Gastrocnemius medialis (tissue), 4 donors: ENCODE measurements around the gene SGO2. TPM values are rescaled to one million over a fixed set of nuclear protein-coding genes. Genes with fewer than 3 reads are reported as not detected.

Source experiments
- ATAC-seq, 2 donors: fragments of 150-250 bp; one replicate each; pipeline ENCODE4 v1.9.1; 2016
- DNase-seq, 2 donors: peaks; one replicate each; pipeline ENCODE4 v3.0.0-alpha.2; 2019
- H3K27ac ChIP-seq, 4 donors: fragments of 200-600 bp; sonication (generic); 1 replicate in 1 of 4; 2 replicates in 3 of 4; pipeline ENCODE4 v1.5.1; 2016 to 2018; ENCODE audit warnings: mild to moderate bottlenecking in 2 of 4, moderate library complexity in 1 of 4
- H3K27me3 ChIP-seq, 3 donors: fragments of 200-600 bp; sonication (generic) in 2 of 3; 1 replicate in 1 of 3; 2 replicates in 2 of 3; pipeline versions ENCODE4 v1.5.1 to v1.6.0; 2016 to 2019; ENCODE audit warnings: mild to moderate bottlenecking in 1 of 3, moderate library complexity in 1 of 3
- H3K36me3 ChIP-seq, 2 donors: fragments of 200-600 bp; sonication (generic) in 1 of 2; one replicate each; pipeline ENCODE4 v1.5.1; 2017 to 2018
- H3K4me1 ChIP-seq, 2 donors: fragments of 200-600 bp; sonication (generic) in 1 of 2; one replicate each; pipeline ENCODE4 v1.5.1; 2016 to 2017; ENCODE audit warnings: mild to moderate bottlenecking in 2 of 2
- H3K4me3 ChIP-seq, 4 donors: fragments of 200-600 bp; sonication (generic) in 3 of 4; 1 replicate in 1 of 4; 2 replicates in 3 of 4; pipeline ENCODE4 v1.5.1; 2016 to 2019; ENCODE audit warnings: mild to moderate bottlenecking in 2 of 4
- H3K9me3 ChIP-seq, 3 donors: fragments of 200-600 bp; sonication (generic) in 2 of 3; 1 replicate in 1 of 3; 2 replicates in 2 of 3; pipeline ENCODE4 v1.5.1; 2016 to 2019
- POLR2A ChIP-seq, 2 donors: fragments of 450-650 bp; IDR thresholded peaks; one replicate each; pipeline ENCODE4 v1.6.1; 2017; ENCODE audit warnings: antibody characterized with exemption in 2 of 2, mild to moderate bottlenecking in 2 of 2, moderate library complexity in 2 of 2
- in situ Hi-C, 4 donors: fragments of 200-750 bp; cut with MboI; loops; one replicate each; pipeline versions ENCODE4 v1.15.0 to v1.8.0; 2017; ENCODE audit warnings: low sequenced_read_pairs in 4 of 4
- intact Hi-C: fragments of 100-400 bp; cut with DNase I; formaldehyde crosslinking; loops from one replicate; pipeline ENCODE4 v1.15.1; 2023; ENCODE audit warnings: low total_unique reads
- total RNA-seq, 4 donors: library from RNA; depleted of rRNA; stranded (reverse); fragments of >200 nt; gene quantifications; one replicate each; pipeline versions ENCODE4 v1.1.0 to v1.2.3, GENCODE V29; 2016
- TF ChIP-seq, protein P1 (sequence below), 5 experiments: fragments of 450-650 bp in 3 of 5; fragments of 200-600 bp in 2 of 5; sonication (generic) in 2 of 5; IDR thresholded peaks in 4 of 5; conservative IDR thresholded peaks in 1 of 5; 1 replicate in 4 of 5; 2 replicates in 1 of 5; pipeline ENCODE4 v1.5.1; 2016 to 2019; ENCODE audit warnings: antibody characterized with exemption in 5 of 5, mild to moderate bottlenecking in 3 of 5, moderate library complexity in 3 of 5

The SGO2 gene
- total RNA-seq, 4 donors from 2014 or later = 0.61 to 2.6 (median 0.70) TPM

DNA sequence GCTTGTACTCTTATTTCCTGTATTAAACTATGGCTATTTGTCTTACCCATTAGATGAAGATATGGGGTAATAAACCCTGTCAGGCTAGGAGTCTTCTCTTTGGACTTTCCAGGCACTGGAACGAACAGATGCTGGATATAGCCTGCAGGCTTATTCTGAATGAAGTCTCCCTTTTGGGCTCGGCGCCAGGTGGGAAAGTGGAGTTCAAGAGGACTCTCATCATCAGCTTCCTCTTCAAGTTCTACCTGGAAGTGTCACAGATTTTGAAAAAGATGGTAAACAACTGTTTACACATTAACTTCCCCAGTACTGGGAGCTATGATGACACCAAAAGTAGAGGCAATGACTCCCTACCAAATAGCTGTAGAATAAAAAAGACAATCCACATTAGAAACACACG lies 87.7 kb downstream of the SGO2 start:
- Histone ChIP-seq H3K9me3 (no peaks in the 10 kb centered on the region), H3K4me1 (no peaks in the 10 kb centered on the region), H3K27ac (no peak overlapping the region), H3K27me3 (no peaks in the 10 kb centered on the region), H3K36me3 (no peaks in the 10 kb centered on the region), H3K4me3 (no peak overlapping the region)
- intact Hi-C loops (no loop called here), in situ Hi-C loops (no loop called here)
- TF ChIP-seq POLR2A (IDR thresholded peaks at IDR 0.05) = no peak
- TF ChIP-seq, protein P1, sequence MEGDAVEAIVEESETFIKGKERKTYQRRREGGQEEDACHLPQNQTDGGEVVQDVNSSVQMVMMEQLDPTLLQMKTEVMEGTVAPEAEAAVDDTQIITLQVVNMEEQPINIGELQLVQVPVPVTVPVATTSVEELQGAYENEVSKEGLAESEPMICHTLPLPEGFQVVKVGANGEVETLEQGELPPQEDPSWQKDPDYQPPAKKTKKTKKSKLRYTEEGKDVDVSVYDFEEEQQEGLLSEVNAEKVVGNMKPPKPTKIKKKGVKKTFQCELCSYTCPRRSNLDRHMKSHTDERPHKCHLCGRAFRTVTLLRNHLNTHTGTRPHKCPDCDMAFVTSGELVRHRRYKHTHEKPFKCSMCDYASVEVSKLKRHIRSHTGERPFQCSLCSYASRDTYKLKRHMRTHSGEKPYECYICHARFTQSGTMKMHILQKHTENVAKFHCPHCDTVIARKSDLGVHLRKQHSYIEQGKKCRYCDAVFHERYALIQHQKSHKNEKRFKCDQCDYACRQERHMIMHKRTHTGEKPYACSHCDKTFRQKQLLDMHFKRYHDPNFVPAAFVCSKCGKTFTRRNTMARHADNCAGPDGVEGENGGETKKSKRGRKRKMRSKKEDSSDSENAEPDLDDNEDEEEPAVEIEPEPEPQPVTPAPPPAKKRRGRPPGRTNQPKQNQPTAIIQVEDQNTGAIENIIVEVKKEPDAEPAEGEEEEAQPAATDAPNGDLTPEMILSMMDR (IDR thresholded peaks at IDR 0.05 in 4 of 5, conservative IDR thresholded peaks at IDR 0.05 in 1 of 5) = no peak
- ATAC-seq (no peak), DNase-seq (no peak)

DNA sequence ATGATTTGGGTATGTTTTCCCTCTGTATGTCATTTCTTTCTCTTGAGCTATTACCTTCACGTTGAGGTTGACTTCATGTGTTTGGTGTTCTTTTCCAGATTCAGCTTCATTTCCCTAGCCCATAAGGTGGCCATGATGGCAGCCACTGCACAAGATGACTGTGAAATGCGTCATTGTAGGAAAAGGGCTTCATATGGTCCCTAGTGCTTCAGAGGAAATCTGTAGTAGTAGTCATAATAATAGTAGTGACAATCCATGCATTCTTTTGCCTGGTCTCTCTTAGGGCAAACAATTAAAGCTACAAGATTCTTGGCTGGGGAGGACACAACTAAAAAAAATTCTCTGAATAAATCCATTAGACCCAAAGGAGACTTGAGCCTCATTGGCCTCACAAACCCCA lies 88.2 kb downstream of the SGO2 start:
- in situ Hi-C loops = no loop called here
- intact Hi-C loops = no loop called here
- Histone ChIP-seq H3K27ac (no peak overlapping the region), H3K4me3 (no peak overlapping the region), H3K27me3 (no peaks in the 10 kb centered on the region), H3K4me1 (no peaks in the 10 kb centered on the region), H3K9me3 (no peaks in the 10 kb centered on the region), H3K36me3 (no peaks in the 10 kb centered on the region)
- ATAC-seq (no peak), DNase-seq (no peak)
- TF ChIP-seq, protein P1 (IDR thresholded peaks at IDR 0.05 in 4 of 5, conservative IDR thresholded peaks at IDR 0.05 in 1 of 5) = no peak
- no peak for TF ChIP-seq POLR2A (IDR thresholded peaks at IDR 0.05)

DNA sequence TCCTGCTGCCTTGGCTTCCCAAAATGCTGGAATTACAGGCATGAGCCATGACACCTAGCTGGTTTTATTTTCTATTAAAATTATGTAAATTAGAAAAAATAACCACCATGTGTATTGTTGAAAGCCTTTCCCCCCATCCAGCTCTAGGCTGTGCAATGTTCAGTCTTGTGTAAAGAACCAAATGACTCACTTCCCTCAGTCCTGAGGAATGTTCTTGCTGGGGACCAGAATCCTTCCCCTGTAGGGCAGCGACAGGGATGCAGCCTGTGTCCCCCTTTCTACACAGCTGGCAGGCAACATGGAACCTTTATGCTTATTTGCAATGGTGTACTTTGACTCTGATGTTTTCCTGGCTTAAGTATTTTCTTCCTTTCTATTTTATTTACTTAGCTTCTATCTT lies 89.2 kb downstream of the SGO2 start:
- intact Hi-C loops (no loop called here), in situ Hi-C loops (no loop called here)
- Histone ChIP-seq H3K9me3 (no peaks in the 10 kb centered on the region), H3K4me3 (no peak overlapping the region), H3K36me3 (no peaks in the 10 kb centered on the region), H3K27me3 (no peaks in the 10 kb centered on the region), H3K4me1 (no peaks in the 10 kb centered on the region), H3K27ac (no peak overlapping the region)
- no peak for ATAC-seq
- no peak for DNase-seq
- TF ChIP-seq POLR2A (IDR thresholded peaks at IDR 0.05) = no peak
- TF ChIP-seq, protein P1 (IDR thresholded peaks at IDR 0.05 in 4 of 5, conservative IDR thresholded peaks at IDR 0.05 in 1 of 5) = no peak

DNA sequence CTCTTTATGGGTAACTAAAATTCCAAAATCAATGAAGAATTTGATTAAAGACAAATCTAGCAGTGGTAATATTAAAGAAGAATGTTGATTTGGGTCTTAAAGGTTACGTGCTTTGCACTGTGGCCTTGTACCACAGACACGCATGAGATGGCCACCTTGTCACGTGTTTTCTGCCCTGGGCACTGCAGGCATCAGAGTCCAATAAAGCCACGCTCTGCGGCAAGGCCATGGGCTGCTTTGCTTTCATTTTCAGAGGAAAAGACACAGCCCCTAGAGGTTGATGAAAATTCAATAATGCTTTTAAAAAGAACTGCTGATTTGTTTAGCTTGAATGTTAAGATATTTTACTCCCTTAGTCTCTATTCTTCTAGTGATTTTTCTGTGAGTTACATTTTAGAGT lies 90.2 kb downstream of the SGO2 start:
- in situ Hi-C loops = no loop called here
- Histone ChIP-seq H3K9me3 (no peaks in the 10 kb centered on the region), H3K27ac (no peak overlapping the region), H3K27me3 (no peaks in the 10 kb centered on the region), H3K4me3 (peak overlapping the region in 2 of 4 donors; percentile 8 to 13), H3K36me3 (no peaks in the 10 kb centered on the region), H3K4me1 (no peaks in the 10 kb centered on the region)
- DNase-seq (no peak), ATAC-seq (no peak)
- intact Hi-C loops = no loop called here
- TF ChIP-seq, protein P1 (IDR thresholded peaks at IDR 0.05 in 4 of 5, conservative IDR thresholded peaks at IDR 0.05 in 1 of 5) = no peak
- TF ChIP-seq POLR2A (IDR thresholded peaks at IDR 0.05) = no peak

DNA sequence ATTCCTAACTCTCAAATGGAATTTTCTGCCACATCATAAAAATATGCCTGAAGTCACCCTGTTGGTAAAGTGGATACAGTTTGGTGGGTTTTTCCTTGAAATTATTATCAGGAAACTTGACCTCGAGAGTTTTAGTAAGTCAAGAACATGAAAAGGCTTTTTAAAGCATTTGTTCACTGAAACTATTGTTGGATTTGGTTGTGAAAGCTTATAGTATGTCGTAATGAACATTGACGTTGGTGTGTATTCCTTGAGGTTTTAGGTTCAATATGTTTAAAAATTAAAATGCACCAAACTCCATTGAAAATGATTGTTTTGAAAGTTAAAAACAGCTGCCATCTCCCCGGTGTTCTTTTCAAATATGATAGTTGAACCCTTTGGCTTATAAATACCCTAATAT lies 90.6 kb downstream of the SGO2 start:
- intact Hi-C loops = no loop called here

More for the DNA sequence above, 90.6 kb downstream of the SGO2 start:
- Histone ChIP-seq H3K4me3 (peak overlapping the region in 2 of 4 donors; percentile 8 to 13), H3K36me3 (no peaks in the 10 kb centered on the region), H3K27ac (no peak overlapping the region), H3K9me3 (no peaks in the 10 kb centered on the region), H3K27me3 (no peaks in the 10 kb centered on the region), H3K4me1 (no peaks in the 10 kb centered on the region)
- in situ Hi-C loops = no loop called here
- no peak for DNase-seq
- ATAC-seq = no peak
- TF ChIP-seq POLR2A (IDR thresholded peaks at IDR 0.05) = no peak
- TF ChIP-seq, protein P1 (IDR thresholded peaks at IDR 0.05 in 4 of 5, conservative IDR thresholded peaks at IDR 0.05 in 1 of 5) = no peak
